T follicular helper cell (primary cell): ENCODE measurements around the gene KCNG4.
A peak's percentile ranks its signal among the peaks of the same experiment; 100 is the strongest.

Experiments
- DNase-seq: peaks from one replicate; pipeline ENCODE4 v3.0.0-alpha.2; 2020; ENCODE audit warnings: low read depth

KCNG4 gene

GRCh38 chr16:84183572-84183875 is 56.3 kb downstream of the KCNG4 start:
- no peak for DNase-seq

GRCh38 chr16:84182680-84183571 is 56.9 kb downstream of the KCNG4 start:
- no peak for DNase-seq

GRCh38 chr16:84182104-84182503 is 57.7 kb downstream of the KCNG4 start:
- no peak for DNase-seq

DNA sequence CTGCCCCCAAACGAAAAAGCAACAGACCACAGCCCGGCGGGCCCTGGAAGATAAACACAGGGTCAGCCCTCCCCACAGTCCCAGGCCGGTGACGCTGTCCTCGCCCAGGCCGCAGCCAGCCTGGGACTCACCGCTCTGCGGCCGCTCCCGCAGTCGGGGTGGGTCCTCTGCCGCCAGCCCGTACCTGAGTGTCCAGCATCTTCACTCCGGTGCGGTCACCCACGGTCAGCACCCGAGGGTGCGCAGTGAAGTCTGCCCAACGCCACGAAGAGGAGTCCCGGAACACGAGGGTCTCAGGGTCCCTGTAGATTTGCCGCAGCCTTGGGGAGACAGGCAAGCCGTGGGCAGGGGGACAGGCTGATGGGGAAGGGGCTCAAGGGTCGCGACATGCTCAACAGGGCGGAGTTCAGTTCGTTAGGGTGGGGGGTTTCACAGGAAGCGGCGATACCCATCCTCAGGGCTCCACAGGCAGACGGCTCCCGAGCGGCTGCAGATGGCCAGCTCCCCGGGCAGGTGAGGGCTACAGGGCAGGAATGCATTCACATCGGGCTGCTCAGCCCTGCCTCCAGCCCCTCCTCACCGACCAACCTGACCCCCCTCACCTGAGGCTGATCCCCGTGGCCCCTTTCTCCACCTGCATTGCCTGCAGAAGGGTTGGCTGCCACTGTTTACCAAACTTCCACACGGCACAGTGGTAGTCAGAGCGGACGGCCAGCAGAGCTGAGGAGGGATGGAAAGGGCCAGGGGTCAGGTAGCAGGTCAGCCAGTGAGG is 58.5 kb downstream of the KCNG4 start:
- no peak for DNase-seq

DNA sequence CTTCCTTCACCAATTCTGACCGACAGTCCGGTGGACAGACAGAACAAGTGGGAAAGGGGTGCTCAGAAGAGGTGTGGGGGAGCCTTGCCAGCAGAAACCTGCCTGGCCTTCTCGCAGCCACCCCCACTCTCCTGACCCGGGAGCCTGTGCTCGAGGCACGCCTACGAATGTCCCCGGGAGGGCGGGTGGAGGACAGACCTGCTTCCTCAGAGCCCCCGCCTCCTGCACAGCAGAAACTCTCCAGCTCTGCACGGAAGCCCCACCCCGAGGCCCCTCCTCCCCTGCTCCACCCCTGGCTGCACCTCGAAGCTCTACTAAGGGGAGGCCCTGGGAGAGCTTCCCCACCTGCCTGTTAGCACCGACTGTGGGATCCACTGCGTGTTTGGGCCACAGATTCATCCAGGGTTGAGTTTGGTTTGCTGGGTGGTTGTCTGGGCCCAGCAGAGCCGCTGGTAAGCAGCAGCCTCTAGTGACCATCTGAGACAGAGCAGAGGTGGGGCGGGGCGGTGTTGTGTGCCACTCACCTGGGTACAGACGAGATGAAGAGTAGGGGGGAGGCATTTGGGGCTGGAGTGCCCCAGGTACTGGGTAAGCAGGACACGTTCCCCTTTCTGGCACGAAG is 59.2 kb downstream of the KCNG4 start:
- DNase-seq, result no peak

DNA sequence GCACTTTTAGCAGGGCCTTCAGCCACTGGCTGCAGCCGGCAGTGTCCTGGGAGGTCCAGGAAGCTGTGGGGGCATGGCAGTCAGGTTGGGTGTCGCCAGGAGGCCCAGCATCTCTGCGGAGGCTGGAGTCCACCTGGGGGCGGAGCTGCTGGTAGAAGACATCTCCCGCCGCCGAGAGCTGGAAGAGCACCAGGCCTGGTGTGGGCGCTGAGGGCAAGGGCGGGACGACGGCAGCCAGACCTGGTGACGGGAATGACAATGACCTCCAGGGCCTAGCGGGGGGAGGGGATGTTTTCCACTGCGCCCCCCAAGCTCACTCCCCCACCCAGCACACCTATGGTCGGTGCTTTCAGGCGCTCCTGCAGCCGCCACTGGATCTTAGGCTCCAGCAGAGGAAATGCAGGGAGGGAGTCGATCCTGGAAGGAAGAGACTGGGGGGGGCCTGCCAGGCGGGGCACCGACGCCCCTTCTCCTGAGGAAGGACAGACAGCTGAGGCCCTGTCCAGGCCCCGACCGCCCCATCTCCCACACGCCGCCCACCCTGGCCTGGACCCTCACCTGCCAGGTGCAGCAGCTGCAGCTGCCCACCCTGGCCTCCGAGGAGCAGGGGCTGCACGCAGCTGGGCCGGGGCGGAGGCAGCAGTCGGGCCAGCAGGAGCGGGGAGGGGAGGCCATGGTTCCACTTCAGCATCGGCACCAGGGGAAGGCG is 60.0 kb downstream of the KCNG4 start:
- no peak for DNase-seq

GRCh38 chr16:84178892-84179611 is 60.8 kb downstream of the KCNG4 start:
- no peak for DNase-seq

DNA sequence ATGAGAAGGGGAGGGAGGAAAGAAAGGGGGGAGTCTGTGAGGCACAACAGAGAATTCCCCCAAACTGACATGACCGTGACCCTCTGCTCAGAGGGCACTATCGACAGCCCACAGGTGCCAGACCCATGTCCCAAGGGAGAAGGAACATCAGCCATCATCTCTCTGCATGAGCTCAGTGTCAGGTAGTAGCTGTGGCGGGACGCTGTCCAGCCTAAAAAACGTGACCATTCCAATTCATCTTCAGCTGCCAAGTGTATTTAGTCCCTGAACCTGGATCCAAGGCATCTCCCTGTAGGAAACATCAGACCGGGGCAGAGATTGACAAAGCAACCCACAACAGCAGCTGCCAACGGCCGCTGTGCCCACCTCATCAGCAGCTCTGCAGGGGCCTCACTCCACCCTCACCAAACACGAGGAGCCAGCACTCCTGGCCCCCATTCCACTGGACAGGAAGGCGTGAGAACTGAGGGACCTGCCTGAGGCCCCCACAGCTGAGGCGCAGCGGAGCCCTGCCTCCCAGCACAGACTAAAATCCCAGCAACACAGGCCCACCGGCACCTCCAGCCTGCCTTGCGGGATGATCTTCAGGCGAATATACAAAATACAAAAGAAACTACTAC is 61.6 kb downstream of the KCNG4 start:
- DNase-seq, result no peak

DNA sequence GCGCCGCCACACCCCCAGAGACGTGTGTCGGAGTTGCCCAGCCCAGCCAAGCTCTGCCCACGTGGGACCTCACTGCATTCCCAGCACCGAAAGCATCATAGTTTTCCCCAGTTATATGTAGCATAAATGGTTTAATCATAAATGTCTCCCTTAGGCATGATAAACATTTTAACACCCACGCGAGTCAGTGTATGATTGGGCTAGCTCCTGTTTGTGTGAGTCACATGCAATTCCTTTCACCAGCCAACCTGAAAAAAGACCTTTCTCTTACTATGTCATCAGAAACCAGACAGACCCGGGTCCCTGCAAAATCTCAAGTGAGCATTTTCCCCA is 62.1 kb downstream of the KCNG4 start:
- no peak for DNase-seq

DNA sequence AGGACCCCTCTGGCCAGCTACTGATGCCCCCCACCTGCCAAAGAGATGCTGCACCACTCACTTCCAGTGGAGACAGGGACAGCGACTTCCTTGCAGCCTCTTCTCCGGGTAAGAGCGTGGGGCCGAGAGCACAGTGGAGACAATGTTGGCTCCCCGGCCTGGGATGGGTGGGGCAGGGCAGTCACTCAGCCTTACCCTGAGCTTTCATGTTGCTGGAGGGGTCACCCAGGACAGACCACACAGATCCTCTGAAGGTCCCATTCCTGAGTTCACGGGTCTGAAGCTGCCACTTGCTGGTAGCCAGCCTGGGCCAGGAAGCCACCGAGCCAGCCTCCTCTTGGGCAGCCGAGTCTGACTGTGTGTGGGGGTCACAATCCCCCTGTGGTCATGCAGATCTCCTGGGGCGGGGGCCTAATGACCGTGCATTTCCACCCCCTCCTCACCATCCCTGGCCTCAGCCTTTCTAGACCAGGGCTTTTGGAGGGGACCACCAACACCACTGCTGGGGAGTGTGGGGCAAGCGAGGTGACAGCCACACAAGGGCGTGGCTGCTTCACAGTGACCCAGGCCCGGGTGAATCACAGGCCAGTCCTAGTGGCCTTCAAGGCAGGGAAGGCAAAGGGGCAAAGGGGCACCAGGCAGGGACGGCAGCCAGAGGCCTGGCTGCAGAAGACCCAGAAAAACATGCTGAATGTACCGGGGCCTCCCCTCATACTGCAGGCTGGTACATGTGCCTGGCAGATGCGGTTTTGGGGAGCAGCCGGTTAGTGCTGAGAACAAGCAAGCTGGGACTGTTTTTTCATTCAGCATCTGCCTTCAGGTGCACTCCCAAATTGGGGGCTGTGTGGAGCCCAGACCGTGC is 63.4 kb downstream of the KCNG4 start:
- no peak for DNase-seq

DNA sequence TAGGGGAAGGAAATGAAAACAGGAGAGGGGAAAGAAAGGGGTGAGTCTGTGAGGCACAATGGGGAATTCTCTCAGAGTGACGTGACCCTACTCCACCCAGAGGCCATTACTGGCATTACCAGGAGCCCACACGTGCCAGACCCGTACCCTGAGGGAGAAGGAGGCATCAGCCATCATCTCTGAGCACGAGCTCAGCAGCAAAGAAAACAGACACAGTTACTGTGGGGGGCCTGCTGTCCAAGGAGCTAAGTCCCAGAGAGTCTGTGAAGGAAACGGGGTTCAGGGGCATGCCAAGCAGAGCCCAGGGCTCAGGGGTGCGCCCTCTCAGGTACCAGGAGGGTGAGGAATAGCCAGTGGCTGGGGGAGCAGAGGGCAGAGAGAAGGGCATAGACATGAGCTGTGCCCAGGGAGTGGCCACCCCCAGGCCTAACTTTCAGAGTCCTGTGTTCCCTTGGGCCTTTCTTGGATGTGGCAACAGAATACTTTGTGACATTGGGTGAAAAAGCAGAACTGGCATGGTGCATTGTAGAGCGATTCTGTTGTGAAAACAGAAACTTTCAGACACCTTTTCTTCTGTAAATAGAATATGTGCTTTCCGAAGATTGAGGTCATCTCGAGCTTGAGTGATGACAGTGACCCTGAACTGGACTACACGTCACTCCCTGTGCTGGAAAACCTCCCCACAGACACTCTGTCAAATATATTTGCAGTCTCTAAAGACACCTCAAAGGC is 64.3 kb downstream of the KCNG4 start:
- peak; percentile 39 for DNase-seq

GRCh38 chr16:84174396-84174795 is 65.4 kb downstream of the KCNG4 start:
- DNase-seq, result no peak

- DNase-seq, result no peak
Measured at GRCh38 chr16:84169765-84170310, 70.0 kb downstream of the KCNG4 start.
